Activated T-cell treated with anti-CD3 and anti-CD28 coated beads for 1 hour (primary cell): ENCODE measurements around the gene PDE3A.
"Not testable (repeated sequence)": the region's sequence is repeated elsewhere in the genome, so short reads cannot be mapped to it uniquely, and the experiment has no call there.

Experiments
- DNase-seq: peaks from one replicate; pipeline ENCODE4 v3.0.0-alpha.2; 2020; ENCODE audit warnings: low read depth

The PDE3A gene

GRCh38 chr12:20368114-20368650, at the start of gene PDE3A:
Gene PDE3A, plus strand, starts transcription at chr12:20368537. Its CDS starts 748 bp downstream, at chr12:20369285.
- no peak for DNase-seq

- no peak for DNase-seq
These were observed 49.0 kb upstream of the PDE3A start for GRCh38 chr12:20319366-20319765.

GRCh38 chr12:20320552-20320951, 47.8 kb upstream of the PDE3A start:
- no peak for DNase-seq

GRCh38 chr12:20330826-20331505, 37.4 kb upstream of the PDE3A start:
- not testable (repeated sequence) for DNase-seq

GRCh38 chr12:20339060-20339459, 29.3 kb upstream of the PDE3A start:
- DNase-seq = no peak

- no peak for DNase-seq
These were observed 26.2 kb upstream of the PDE3A start for GRCh38 chr12:20342111-20342510.

GRCh38 chr12:20345866-20346265, 22.5 kb upstream of the PDE3A start:
- no peak for DNase-seq

- no peak for DNase-seq
These were observed 18.3 kb upstream of the PDE3A start for GRCh38 chr12:20350026-20350425.

- DNase-seq = no peak
These were observed 17.8 kb upstream of the PDE3A start for GRCh38 chr12:20350495-20350894.

- DNase-seq = no peak
These were observed 16.9 kb upstream of the PDE3A start for GRCh38 chr12:20351406-20351805.

GRCh38 chr12:20356048-20356447, 12.3 kb upstream of the PDE3A start:
- no peak for DNase-seq

GRCh38 chr12:20360407-20360806, 7.9 kb upstream of the PDE3A start:
- DNase-seq = no peak

- DNase-seq = no peak
These were observed 6.9 kb upstream of the PDE3A start for GRCh38 chr12:20361416-20361815.

- no peak for DNase-seq
These were observed 3.8 kb upstream of the PDE3A start for GRCh38 chr12:20364501-20364900.

GRCh38 chr12:20366776-20367409, 1.4 kb upstream of the PDE3A start:
- no peak for DNase-seq

- DNase-seq = no peak
These were observed 689 bp upstream of the PDE3A start for GRCh38 chr12:20367583-20368113.

GRCh38 chr12:20368651-20369304, 441 bp downstream of the PDE3A start:
- DNase-seq = no peak

- no peak for DNase-seq
These were observed 1.1 kb downstream of the PDE3A start for GRCh38 chr12:20369305-20370013.

GRCh38 chr12:20370014-20370386, 1.7 kb downstream of the PDE3A start:
- no peak for DNase-seq

GRCh38 chr12:20370866-20371519, 2.7 kb downstream of the PDE3A start:
- no peak for DNase-seq

GRCh38 chr12:20372326-20373096, 4.2 kb downstream of the PDE3A start:
- no peak for DNase-seq
